ENCODE results near the gene NIT1. TPM values are rescaled to one million over a fixed set of nuclear protein-coding genes. Genes with fewer than 3 reads are reported as not detected.

NIT1 gene
- total RNA-seq, 1 experiment from 2014 or later = 47.2 TPM

GRCh38 chr1:161096015-161096414, 21.9 kb upstream of the NIT1 start (continued):
- TF ChIP-seq E2F4 (CRISPR knock-in tag; IDR thresholded peaks at IDR 0.05; ENCODE audit: borderline replicate concordance, low read depth) (no peak), CREM (CRISPR knock-in tag; IDR thresholded peaks at IDR 0.05) (no peak), ZNF219 (CRISPR knock-in tag; IDR thresholded peaks at IDR 0.05; ENCODE audit: borderline replicate concordance) (no peak), KAT7 (CRISPR knock-in tag; IDR thresholded peaks at IDR 0.05; ENCODE audit: borderline replicate concordance) (no peak)

GRCh38 chr1:161096530-161096929, 21.4 kb upstream of the NIT1 start:
- CTCF ChIA-PET = interaction anchor here (1.4 to 8.2 kb wide), 10 partner anchors 11 to 316 kb away, joined by 3 to 109 read pairs (median 14); partner anchors contain the start of genes ARHGAP30 and ITLN2
- Mint-ChIP-seq H3K4me1 (peaks cover 6% of the 10 kb centered on the region), H3K27me3 (ENCODE audit: low read depth) (peaks cover 6% of the 10 kb centered on the region; the same call in 1 of the 2 replicates), H3K9me3 (no peaks in the 10 kb centered on the region), H3K4me3 (no peak overlapping the region), H3K27ac (no peak overlapping the region), H3K36me3 (peaks cover 9% of the 10 kb centered on the region)
- no peak for DNase-seq (ENCODE audit: low spot score)
- POLR2A ChIA-PET = interaction anchor here (1.6 kb wide), 1 partner anchor 51 kb away, joined by 9 read pairs; the partner anchor contains the start of gene USF1
- no peak for TF ChIP-seq CTCF (IDR thresholded peaks at IDR 0.05)
- no peak for TF ChIP-seq EMX1 (CRISPR knock-in tag; IDR thresholded peaks at IDR 0.05)
- no peak for TF ChIP-seq FOXJ3 (CRISPR knock-in tag; IDR thresholded peaks at IDR 0.05; ENCODE audit: borderline replicate concordance)
- TF ChIP-seq SP1 (CRISPR knock-in tag; conservative IDR thresholded peaks at IDR 0.05) = no peak
- no peak for TF ChIP-seq E2F1 (CRISPR knock-in tag; IDR thresholded peaks at IDR 0.05)
- no peak for TF ChIP-seq MXD4 (CRISPR knock-in tag; IDR thresholded peaks at IDR 0.05; ENCODE audit: borderline replicate concordance)
- TF ChIP-seq TEAD1 (CRISPR knock-in tag; IDR thresholded peaks at IDR 0.05) = no peak
- no peak for TF ChIP-seq SMAD3 (CRISPR knock-in tag; IDR thresholded peaks at IDR 0.05; ENCODE audit: borderline replicate concordance)
- TF ChIP-seq ZBTB43 (CRISPR knock-in tag; IDR thresholded peaks at IDR 0.05) = no peak
- no peak for TF ChIP-seq ZNF281 (CRISPR knock-in tag; IDR thresholded peaks at IDR 0.05)
- no peak for TF ChIP-seq TCF7 (CRISPR knock-in tag; IDR thresholded peaks at IDR 0.05; ENCODE audit: low read depth)
- ATAC-seq = no peak

Data from WTC11 (cell line).